Epithelial cell of proximal tubule (primary cell): Measurements from ENCODE around the gene LRRC56. TPM values are rescaled to one million over a fixed set of nuclear protein-coding genes. Genes with fewer than 3 reads are reported as not detected.

ENCODE experiments used
- DNase-seq: peaks from one replicate; pipeline ENCODE4 v3.0.0-alpha.2; 2011; ENCODE audit warnings: low read depth
- H3K4me3 ChIP-seq: 2 replicates; pipeline ENCODE4 v1.5.1; 2011; ENCODE audit warnings: low read depth, mild to moderate bottlenecking, low read length
- CTCF ChIP-seq: conservative IDR thresholded peaks from 2 replicates; pipeline ENCODE4 v1.5.1; 2012; ENCODE audit warnings: low read depth, mild to moderate bottlenecking, low read length
- total RNA-seq: library from RNA; depleted of rRNA; stranded (reverse); fragments of >200 nt; gene quantifications from 2 replicates; pipeline ENCODE4 v1.2.3, GENCODE V29; 2015

The LRRC56 gene
- total RNA-seq, 1 donor from 2014 or later: 1.6 TPM

GRCh38 chr11:575996-576768, 38.9 kb downstream of the LRRC56 start, which contains the start of gene PHRF1:
PHRF1 (plus strand) TSS chr11:576470; CDS start chr11:581513, 5,043 bp downstream.
- peak; percentile 55 for DNase-seq
- no peak for TF ChIP-seq CTCF
- H3K4me3 ChIP-seq: peak within 1 kb of the TSS; percentile 97

GRCh38 chr11:576811-577610, 39.7 kb downstream of the LRRC56 start:
- no peak for TF ChIP-seq CTCF
- H3K4me3 ChIP-seq: peak overlapping the region; percentile 97
- DNase-seq: no peak

- no peak for DNase-seq
- peak overlapping the region; percentile 97 for H3K4me3 ChIP-seq
- TF ChIP-seq CTCF: no peak
These were observed 40.2 kb downstream of the LRRC56 start for GRCh38 chr11:577611-577894.

- DNase-seq: no peak
- peak overlapping the region; percentile 97 for H3K4me3 ChIP-seq
These were observed 41.1 kb downstream of the LRRC56 start for GRCh38 chr11:578276-579035.

GRCh38 chr11:579830-580601, 42.7 kb downstream of the LRRC56 start:
- TF ChIP-seq CTCF: no peak
- DNase-seq: no peak
- no peak overlapping the region for H3K4me3 ChIP-seq

More at GRCh38 chr11:578276-579035, 41.1 kb downstream of the LRRC56 start:
- no peak for TF ChIP-seq CTCF

- no peak for DNase-seq
- no peak overlapping the region for H3K4me3 ChIP-seq
- TF ChIP-seq CTCF: no peak
These were observed 44.0 kb downstream of the LRRC56 start for GRCh38 chr11:581342-581741.
